Endometrial microvascular endothelial cells (primary cell): ENCODE measurements around the gene AGAP1. TPM values are rescaled to one million over a fixed set of nuclear protein-coding genes. Genes with fewer than 3 reads are reported as not detected.

Experiments used
- in situ Hi-C: cut with HindIII; loops from 2 replicates; pipeline ENCODE4 v1.10.0; 2017; ENCODE audit warnings: low sequenced_read_pairs, low pct_unique_long_range_greater_than_20kb; ENCODE audit errors: inconsistent ontology term
- total RNA-seq: library from RNA; depleted of rRNA; stranded (reverse); fragments of >200 nt; gene quantifications from one replicate; pipeline ENCODE4 v1.2.3, GENCODE V29; 2015; ENCODE audit errors: inconsistent ontology term

AGAP1 gene
- total RNA-seq, 1 donor from 2014 or later: 19.4 TPM

DNA sequence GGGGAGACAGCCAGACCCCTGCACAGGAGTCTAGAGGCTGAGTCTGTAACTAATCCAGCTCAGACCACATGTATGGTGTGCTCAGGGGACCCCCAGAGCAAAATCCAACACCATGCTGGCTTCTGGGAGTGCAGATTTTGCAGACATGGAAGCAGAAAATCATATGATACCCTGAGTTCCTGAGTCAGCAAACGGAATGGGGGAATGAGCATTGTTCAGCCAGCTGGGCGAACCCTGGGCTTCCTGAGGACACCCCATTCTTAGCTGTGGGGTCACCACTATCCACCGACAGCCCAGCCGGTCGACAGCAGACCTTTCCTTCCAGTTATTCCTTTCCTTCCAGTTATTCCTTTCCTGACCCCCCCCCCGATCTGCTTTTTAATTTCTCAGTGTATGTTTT lies 351.4 kb downstream of the AGAP1 start:
- in situ Hi-C loops: no loop called here

DNA sequence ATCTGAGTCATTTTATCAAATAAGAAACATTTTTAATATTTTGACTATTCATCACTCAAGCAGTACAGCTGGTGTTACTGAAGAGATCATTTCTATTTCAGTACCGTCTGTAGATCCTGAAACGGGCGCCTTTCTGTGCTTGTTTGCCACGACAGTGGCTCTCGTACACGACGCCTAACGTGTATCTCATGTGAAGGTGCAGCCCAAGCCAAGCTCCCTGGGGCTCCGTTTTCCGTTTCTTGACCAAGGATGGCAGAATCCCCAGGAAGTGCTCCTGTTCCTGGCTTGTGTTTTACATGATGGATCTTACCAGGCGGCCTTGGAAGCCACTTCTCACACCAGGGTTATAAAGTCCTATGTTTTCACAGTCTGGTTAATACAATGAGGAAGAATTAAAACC lies 353.7 kb downstream of the AGAP1 start:
- in situ Hi-C loops: no loop called here

DNA sequence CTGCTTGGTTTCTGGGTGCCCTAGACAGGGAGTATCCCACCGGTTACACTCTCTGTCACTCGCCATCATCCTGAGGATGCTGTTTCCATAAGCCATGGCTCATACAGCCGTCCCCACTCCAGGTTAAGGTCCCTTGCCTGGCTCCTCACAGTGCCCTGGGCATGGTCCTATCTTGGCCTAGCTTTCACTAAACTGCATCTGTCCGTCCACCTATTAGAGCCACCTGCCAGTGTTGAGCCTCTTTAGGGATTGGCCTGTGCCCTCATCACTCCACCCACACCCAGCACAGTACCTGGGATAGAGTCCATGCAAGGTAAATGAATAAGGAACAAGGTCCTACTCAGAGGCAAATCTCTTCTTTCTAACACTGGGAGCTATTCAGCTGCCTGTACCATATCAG lies 354.2 kb downstream of the AGAP1 start:
- in situ Hi-C loops: no loop called here

DNA sequence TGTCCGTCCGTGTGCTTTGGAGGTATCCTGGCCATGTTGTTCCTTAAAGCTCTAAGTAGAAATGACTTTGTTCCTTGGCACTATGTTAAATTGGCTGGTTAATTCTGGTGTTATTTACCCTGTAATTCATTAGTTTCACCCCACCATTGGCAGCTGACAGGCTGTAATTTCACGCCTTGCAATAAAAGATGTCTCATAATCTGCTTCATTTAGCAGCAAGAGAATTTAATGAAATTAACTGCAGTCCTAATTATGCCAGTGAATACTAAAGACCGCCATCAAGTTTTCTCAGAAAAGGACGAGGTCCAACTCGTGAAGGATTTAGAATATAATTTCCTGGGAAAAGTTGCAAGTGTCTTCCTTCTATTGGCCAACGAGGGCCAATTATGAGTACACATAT lies 355.1 kb downstream of the AGAP1 start:
- in situ Hi-C loops: no loop called here

DNA sequence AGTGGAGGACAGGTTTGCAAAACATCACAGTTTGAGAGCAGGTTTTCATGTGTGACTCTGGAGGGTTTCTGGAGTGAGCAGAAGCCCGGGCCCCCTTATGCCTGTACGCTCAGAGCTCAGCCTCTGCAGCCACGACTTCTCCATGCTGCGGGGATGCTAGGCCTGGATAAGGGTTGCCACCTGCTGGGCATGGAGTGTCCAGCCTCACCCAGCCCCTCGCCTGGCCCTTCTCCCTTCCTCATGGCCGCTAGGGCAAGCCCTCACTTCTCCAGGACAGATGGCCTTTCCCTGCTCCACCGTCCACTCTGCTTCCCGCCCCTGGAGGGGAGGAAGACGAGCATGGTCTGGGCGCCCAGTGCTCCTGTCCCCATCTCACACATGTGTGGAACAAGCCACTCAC lies 355.6 kb downstream of the AGAP1 start:
- in situ Hi-C loops: no loop called here

DNA sequence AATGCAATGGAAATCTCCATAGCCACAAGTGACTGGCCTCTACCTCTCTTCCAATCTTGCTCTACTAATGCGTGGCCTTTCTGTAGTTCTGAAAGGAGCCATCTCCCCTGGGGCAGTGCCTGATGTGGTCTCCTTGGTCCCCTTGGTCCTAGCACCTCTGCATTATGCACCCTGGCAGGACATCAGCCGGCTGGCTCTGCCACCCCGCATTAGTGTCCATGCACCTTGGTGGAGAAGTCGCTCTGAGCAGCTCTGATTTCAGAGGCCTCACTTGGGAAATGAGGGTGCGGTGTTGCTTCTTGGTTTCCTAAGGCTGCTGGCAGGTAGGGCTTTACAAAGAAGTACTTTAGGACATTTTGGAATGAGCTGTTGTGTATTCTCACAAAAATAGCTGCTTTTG lies 356.4 kb downstream of the AGAP1 start:
- in situ Hi-C loops: no loop called here

DNA sequence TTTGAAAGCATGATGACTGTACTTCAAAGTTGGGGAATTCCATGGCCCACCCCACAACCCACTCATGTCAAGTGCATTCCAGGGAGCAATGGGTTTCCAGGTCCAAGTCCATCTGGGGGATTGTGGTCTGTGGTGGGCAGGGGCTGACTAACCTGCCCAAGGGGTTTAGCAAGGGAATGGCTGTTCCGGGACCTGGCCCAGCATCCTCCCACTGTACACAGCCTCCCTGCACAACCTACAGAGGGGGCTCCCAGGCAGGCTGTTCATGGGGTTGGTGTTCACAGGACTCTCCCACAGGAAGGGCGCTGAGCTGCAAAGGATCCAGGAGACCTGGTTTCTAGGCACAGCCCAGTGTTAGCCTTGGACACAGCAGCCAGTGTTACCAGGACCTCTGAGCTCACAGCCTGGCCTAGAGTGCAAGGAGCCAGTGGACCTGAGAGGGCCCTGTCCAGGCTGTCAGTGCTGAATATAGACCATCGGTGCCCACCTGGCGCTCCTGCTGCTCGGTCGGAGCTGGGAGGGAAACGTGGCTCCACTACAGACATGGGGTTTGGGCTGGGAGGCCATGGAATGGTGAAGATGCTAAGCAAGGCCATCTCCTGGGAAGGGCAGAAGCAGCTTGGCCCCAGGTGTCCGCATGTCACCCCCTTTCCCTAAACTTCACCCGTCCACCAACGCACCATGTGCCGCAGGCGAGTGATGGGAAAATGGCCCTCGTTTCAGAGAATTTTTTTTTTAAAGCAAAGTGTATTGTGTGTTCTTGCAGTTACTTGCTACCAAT lies 357.1 kb downstream of the AGAP1 start:
- in situ Hi-C loops: no loop called here

DNA sequence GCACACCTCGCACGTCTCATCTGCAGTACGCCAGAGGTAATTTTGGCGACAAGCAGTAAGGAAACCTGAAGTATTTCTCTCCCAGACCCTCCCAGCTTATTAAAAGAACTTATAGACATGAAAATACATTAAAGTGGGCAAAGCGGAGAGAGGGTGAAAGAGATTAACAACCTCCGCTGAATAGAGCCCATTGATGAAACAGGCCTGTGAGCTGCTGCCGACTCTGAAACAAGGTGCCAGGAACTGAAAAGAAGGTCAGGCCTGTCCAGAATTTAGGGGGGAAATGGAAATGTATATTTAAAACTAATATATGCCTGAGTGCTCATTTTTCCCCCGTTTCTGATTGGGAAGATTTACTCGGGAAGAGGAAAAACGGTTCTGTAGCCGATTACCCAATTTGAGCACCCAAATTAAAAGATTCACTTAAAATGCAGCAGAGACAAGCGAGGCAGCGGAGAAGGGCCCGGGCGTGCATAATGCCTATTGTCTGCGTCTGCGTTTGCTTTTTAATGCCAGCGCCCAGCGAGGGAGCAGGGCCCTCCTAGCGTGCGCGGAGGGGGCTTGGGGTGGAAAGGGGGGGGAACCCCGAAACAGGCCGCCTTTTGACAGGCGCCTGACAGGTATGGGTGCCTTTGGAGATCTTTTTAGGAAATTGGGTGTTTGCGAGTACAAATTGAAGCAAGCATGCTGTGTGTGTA lies 358.1 kb downstream of the AGAP1 start:
- in situ Hi-C loops: no loop called here

DNA sequence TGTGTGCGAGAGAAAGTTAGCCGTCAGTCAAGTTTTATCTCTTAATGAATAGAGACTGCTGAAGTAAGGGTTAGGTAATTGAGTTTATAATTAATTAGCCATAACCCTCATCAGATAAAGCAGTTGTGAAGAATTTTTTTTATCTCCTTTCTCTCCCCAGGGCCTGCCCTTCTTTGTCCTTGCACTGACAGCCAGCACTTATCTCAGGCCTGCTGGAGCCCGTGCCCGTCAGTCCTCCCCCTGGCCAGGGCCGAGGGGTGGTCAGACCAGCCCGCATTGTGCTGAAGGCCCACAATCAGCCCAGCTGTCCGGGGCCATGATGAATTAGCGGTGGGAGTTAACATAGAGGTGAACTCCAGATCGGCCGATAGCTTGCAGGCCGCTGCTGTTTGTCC lies 358.7 kb downstream of the AGAP1 start:
- in situ Hi-C loops: no loop called here

DNA sequence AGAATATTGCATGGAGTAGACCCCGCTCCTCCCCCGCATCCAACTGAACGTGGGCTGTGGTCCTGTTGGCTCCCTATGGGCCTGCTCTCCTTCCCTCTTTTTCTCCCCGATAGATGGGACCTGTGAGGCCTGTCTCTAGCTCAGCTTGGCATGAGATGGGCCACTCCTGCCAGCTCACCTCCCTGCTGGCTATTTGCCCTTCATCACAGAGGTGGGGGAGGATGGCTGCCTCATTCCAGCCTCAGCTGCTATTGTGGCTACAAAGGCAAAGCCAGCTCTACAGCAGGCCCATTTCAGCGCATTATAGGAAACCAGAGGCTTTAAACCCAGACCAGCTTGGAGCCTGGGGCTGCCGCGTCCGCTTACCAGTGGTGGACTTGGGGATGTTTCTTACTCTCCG lies 360.4 kb downstream of the AGAP1 start:
- in situ Hi-C loops: no loop called here

DNA sequence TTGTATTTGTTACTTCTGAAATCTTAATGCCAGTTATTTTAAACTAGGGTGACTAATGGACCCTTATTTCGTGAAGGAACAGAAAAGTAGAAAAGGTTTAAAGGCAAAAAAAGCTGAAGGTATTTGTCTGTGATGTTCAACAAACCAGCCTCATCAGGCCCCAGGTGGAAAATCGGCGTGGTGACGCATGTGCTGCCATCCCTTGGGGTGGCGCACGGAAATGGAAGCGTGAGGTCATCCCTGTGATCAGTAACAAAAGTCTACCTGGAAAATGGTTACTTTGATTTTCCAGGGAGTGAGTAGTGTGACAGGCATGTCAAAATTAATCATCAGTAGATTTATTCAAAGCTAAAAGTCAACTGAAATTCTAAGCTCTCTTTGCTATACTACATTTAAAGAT lies 361.2 kb downstream of the AGAP1 start:
- in situ Hi-C loops: no loop called here

DNA sequence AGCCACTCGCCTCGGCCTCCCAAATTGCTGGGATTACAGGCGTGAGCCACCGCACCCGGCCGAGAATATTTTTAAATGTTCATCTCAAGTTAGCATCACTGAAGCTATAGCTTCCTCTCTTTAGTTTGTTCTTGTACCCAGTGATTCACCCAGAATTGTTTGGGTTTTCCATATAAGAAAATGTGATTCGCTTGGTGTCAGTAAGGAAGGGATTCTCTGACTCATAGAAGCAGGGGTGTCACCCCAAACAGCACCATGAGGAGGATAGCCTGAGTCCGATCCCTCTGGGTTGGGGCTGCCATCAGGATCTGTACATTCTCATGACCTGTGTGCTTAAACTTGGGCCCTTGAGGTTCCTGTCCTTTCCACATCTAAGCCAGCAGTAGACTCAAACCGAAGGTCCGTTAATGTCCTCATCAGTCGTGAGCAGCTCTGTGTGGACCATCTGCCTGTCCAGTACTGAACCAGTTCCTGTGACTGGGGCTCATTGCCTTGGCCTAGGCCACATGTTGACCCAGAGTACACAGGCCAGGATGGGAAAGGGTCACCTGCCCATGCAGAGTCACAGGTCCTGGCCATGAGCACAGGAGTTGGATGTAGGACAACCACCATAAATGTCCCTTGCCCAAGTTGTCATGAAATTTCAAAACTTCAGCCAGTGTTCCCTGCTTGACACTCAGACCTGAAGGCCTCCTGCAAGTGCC lies 362.5 kb downstream of the AGAP1 start:
- in situ Hi-C loops: no loop called here

DNA sequence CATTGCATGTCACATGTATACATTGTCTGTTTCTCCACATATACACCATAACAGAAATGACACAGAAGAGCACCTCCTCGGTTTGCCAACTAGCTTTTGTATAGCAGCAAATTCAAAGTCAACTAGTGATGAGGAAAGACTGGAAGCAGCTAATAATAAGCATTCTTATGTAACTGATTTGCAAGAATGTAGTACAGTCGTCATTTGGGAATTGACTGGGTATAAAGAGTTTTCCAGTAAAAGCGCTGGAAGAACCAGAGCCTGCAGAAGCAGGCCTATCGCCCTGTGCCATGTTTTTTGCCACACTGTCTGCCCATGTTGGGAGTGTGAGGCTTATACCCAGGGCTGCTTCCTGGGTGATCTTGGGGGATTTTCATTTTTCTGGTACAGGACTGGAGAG lies 363.8 kb downstream of the AGAP1 start:
- in situ Hi-C loops: no loop called here

DNA sequence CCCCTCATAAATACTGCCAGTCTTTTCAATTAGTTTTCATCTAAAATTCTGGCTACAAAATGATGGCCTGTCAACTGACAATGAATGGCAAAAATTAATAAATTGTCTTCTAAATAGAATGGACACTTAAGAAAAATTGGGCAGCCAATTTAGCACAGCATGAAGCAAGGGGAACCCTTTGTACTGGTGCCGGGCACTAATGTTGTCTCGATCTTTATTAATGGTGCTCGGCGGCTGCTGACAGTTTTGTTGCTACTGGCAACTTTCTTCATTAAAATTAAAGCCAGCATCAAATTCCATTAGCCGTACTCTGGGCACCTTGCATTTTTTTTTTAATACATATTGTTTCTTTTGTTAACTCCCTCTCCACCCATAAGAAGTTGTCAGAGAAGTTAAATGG lies 365.0 kb downstream of the AGAP1 start:
- in situ Hi-C loops: no loop called here

DNA sequence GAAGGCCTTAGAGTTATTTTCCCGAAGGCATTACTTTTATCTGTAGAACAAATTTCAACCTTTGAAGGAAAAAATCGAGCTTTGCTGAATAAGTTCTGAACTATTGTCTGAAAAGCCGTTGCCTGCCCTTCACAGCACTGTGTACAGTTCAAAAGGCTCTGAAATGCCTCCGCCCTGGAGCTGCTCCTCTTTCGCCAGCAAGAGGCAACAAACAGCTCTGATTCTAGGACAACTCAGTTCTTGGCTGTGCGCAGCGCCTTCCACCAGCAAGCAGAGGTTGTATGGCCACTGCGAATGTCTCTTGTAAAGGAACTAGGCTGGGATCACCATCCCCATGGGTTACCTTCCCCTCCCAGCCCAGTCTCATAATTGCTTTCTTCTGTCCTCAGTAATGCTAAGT lies 365.8 kb downstream of the AGAP1 start:
- in situ Hi-C loops: no loop called here

DNA sequence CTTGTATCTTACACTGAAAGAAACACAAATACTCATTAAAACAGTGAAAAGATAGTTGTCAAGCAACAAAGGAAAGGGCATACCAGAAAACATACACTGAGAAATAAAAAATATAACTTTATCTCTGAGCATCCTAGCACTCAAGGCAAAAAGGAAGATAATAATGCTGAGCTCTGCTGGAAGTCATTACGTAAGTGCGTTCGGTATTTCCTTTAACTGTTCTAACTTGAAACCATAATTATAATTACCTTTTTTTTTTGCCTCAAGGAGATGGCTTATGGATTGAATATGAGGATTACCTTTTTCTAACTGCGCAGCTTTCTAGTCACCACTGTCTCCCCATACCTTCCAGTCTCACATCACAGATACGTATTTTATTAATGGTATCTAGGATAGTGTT lies 366.3 kb downstream of the AGAP1 start:
- in situ Hi-C loops: no loop called here

DNA sequence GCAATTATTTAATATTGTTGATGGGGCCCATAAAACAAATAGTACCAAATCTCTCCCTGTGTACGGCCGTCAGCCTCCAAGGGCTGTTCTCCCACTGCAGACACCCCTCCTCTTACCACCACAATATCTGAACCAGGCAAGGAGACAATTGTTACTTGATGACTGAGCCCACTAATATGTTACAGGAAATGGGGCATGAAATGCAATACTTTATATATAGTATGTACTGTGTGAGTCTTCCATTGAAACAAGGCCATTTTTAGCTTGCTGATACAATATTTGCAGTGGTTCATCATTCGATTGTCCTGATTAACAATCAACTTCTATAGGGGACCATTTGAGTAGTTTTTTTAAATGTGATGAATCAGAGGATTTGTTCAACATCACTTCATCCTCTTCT lies 367.0 kb downstream of the AGAP1 start:
- in situ Hi-C loops: no loop called here

DNA sequence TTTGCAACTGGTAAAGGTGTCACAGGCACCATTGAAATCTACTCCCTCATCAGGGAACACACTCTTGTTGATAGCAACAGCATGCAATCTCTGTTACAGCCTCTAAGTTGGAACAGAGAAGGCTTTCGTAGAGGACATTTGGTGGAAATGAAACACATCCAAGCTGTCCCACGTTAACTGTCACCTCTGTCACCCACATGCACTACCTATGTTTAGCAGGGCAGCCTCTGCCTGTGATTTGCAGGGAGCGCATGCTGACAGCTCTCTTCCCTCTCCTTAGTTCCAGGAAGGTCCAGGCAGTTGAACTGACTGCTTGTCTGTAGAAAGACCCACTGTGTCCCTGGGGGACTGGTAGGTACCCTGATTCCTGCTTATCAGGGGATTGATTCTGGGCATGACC lies 367.5 kb downstream of the AGAP1 start:
- in situ Hi-C loops: no loop called here

DNA sequence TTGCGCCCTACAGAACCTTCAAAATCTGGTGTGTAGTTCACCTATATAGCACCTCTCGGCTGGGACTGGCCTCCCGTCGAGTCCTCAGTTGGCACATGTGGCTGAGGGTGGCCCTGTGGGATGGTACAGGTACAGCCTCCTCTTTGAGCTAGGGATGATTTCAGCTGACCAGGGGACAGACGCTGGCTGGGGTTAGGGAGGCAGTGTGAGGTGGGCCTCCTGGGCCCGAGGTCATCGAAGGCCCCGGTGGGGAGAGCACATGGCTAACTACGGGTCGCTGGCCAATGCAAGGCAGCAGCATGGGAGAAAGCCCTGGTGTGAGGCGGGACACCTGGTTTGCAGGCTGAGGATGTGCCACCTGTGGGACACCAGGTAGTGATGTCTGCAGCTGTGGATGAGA lies 369.6 kb downstream of the AGAP1 start:
- in situ Hi-C loops: no loop called here

DNA sequence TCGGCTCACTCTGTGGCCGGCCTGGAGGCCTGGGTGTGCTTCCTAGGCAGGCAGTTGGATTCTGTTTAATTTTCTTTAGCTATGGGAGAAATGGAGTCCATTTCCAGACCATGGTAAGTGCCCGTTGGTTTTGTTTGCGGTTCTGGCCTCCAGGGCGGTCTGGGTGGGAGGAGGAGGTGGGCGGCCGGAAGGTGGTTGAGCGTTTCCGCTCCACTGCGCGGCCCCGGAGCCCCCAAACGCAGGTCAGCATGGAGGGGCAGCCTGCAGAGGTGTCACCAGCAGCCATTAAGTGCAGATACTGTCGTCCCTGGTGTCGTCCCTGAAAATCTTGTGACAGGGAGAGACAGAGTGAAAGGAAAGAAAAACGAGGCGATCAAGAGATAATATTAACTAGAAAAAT lies 370.5 kb downstream of the AGAP1 start:
- in situ Hi-C loops: no loop called here
